ENCODE data around the gene HMGCLL1. TPM values are rescaled to one million over a fixed set of nuclear protein-coding genes. Genes with fewer than 3 reads are reported as not detected.

HMGCLL1 gene
- total RNA-seq, 1 donor from 2014 or later, result not detected

- Mint-ChIP-seq H3K27ac (no peak overlapping the region), H3K4me3 (no peak overlapping the region), H3K4me1 (no peaks in the 10 kb centered on the region), H3K27me3 (no peaks in the 10 kb centered on the region), H3K36me3 (ENCODE audit: low read depth) (no peaks in the 10 kb centered on the region), H3K9me3 (no peaks in the 10 kb centered on the region)
- DNase-seq, result no peak
- intact Hi-C loops (cut with micrococcal nuclease), result loop anchor here (5.0 kb wide), 1 partner anchor 434 kb away; no protein-coding TSS in a partner anchor
Observed at GRCh38 chr6:55447891-55448290, 131.1 kb downstream of the HMGCLL1 start.

DNA sequence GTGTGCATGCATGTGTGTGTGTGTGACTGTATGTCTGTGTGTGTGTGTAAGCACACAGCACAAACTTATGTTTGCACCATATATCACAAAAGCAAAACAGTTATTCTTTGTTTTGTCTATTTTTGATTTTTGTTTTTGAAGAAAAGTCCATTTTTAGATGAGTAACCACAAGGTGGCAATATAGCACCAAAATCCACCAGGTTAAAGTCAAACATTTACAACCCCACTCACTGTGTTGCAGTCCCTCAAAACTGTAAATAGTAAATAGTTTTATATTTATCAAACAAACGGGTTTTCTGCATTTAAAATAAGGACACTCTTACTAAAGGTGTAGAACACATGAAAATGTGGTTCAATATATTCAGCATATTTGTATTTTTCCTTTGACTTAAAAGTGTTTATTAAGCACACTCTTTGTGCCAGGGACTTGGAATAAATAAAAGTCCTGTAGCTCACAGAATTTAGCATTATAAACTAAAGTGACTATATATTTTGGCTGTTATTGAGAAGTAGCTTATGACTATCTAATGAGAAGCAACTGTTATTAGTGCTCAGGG, 133.3 kb downstream of the HMGCLL1 start:
- Mint-ChIP-seq H3K27me3 (no peaks in the 10 kb centered on the region), H3K9me3 (no peaks in the 10 kb centered on the region), H3K27ac (no peak overlapping the region), H3K36me3 (ENCODE audit: low read depth) (no peaks in the 10 kb centered on the region), H3K4me3 (no peak overlapping the region), H3K4me1 (no peaks in the 10 kb centered on the region)
- intact Hi-C loops (cut with micrococcal nuclease), result loop anchor here (5.0 kb wide), 1 partner anchor 437 kb away; no protein-coding TSS in a partner anchor
- no peak for DNase-seq

DNA sequence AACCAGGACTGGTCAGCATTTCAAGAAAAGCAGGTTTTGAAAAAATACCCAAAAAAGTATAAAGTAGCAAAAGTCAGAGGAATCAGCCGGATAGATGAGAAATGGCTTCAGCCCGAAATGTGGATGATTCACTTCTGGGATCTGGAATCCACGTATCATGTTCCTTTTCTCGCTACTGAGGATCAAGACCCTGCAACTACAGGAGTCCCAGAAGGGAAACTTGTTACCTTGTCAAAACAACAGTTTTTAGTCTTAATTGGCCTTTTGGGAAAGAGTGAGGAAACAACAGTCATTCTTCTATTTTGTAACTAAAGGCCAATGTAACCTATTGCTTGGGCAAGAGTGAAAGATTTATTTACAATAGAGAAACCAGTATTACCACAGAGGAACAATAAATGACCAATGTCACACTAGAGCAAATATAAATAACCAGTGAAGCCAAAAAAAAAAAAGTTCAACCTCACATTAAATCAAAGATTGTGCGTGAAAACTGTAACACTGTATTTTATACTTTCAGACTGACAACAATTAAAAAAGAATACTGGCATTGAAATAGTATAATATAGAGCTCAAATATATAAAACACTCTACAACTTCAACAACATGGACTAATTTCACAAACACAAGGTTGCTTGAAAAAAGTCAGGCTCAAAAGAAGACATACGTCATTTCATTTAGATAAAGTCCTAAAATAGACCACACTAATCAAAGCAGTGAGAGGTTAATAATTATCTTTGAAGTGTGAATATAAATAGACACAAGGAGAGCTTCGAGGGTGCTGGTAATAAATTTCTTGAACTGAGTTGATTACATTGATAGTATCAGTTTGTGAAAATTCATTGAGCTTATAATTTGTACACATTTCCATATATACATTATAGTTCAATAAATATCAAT, 135.5 kb downstream of the HMGCLL1 start:
- H3K4me3 Mint-ChIP-seq, result no peak overlapping the region
- no peaks in the 10 kb centered on the region for H3K9me3 Mint-ChIP-seq
- no peak overlapping the region for H3K27ac Mint-ChIP-seq
- no peaks in the 10 kb centered on the region for H3K27me3 Mint-ChIP-seq
- H3K36me3 Mint-ChIP-seq (ENCODE audit: low read depth), result no peaks in the 10 kb centered on the region
- H3K4me1 Mint-ChIP-seq, result no peaks in the 10 kb centered on the region
- no peak for DNase-seq
- intact Hi-C loops (cut with micrococcal nuclease), result no loop called here

DNA sequence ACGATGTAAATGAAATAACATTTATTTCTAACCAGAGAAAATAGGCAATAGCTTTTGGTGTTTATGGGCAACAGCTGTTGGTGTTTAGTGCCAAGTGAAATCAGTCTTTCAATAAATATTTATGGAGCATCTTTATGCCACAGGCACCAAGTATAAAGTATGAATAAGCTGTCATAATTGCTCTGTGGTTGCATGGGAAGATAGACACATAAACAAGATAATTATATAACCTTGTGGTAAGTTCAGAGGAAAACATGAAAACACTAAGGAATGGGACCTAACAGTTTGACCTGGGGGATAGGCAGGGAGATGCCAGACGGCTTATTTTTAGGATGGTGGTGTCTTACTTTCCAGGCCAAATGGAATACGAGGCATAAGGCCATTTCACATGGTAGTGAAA, 140.8 kb downstream of the HMGCLL1 start:
- Mint-ChIP-seq H3K9me3 (no peaks in the 10 kb centered on the region), H3K36me3 (ENCODE audit: low read depth) (no peaks in the 10 kb centered on the region), H3K27ac (no peak overlapping the region), H3K4me3 (no peak overlapping the region), H3K4me1 (no peaks in the 10 kb centered on the region), H3K27me3 (no peaks in the 10 kb centered on the region)
- no peak for DNase-seq
- intact Hi-C loops (cut with micrococcal nuclease), result no loop called here

- Mint-ChIP-seq H3K4me1 (no peaks in the 10 kb centered on the region), H3K27ac (no peak overlapping the region), H3K27me3 (no peaks in the 10 kb centered on the region), H3K36me3 (ENCODE audit: low read depth) (no peaks in the 10 kb centered on the region), H3K4me3 (no peak overlapping the region), H3K9me3 (no peaks in the 10 kb centered on the region)
- DNase-seq, result no peak
- intact Hi-C loops (cut with micrococcal nuclease), result no loop called here
Observed at GRCh38 chr6:55437141-55437540, 141.9 kb downstream of the HMGCLL1 start.

DNA sequence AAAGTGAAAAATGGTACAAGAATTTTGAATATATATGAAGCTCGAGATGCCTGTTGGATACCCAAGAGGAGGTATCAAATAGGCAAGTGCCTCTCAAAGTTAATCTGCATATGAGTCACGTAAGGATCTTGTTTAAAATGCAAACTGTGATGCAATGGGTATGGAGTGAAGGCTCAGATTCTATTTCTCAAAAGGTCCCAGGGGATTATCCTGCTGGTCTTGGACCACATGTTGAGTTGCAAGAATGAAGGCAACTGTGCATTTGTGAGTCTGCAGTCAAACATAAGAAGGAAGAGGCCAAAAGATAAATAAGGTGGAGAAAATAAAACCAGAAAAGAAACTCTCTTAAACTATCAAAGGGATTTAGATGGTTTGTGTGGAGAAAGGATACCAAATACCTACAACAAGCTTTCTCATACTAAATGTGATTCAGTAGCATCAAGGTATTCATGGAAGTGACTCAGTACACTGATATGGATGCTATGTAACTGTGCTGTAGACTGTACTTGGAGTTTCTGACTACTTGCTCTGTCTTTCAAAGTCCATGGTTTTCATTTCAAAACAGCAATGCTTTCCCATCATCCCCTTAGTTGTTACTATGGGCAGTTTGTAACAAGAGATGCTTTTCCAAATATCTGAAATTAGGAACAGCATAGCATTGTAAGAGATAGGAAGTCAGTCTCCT, 145.4 kb downstream of the HMGCLL1 start:
- no peaks in the 10 kb centered on the region for H3K9me3 Mint-ChIP-seq
- no peaks in the 10 kb centered on the region for H3K36me3 Mint-ChIP-seq (ENCODE audit: low read depth)
- H3K4me3 Mint-ChIP-seq, result no peak overlapping the region
- DNase-seq, result no peak
- intact Hi-C loops (cut with micrococcal nuclease), result no loop called here
- H3K4me1 Mint-ChIP-seq, result no peaks in the 10 kb centered on the region
- no peak overlapping the region for H3K27ac Mint-ChIP-seq
- no peaks in the 10 kb centered on the region for H3K27me3 Mint-ChIP-seq

DNA sequence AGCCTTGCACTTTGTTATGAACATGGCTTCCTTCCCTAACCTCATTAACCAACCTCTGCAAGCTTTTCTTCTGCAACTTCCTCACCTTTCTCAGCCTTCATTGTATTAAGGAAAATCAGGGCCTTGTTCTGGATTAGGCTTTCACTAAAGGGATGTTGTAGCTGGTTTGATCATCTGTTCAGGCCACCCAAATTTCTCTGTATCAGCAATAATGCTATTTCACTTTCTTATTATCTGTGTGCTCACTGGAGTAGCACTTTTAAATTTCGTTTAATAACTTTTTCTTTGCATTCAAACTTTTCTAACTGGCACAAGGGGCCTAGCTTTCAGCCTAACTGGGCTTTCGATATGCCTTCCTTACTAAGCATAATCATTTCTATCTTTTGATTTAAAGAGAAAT, 155.1 kb downstream of the HMGCLL1 start:
- Mint-ChIP-seq H3K27me3 (no peaks in the 10 kb centered on the region), H3K4me3 (no peak overlapping the region), H3K36me3 (ENCODE audit: low read depth) (no peaks in the 10 kb centered on the region), H3K9me3 (no peaks in the 10 kb centered on the region), H3K27ac (no peak overlapping the region), H3K4me1 (no peaks in the 10 kb centered on the region)
- no peak for DNase-seq
- intact Hi-C loops (cut with micrococcal nuclease), result no loop called here

GRCh38 chr6:55410674-55411073, 168.3 kb downstream of the HMGCLL1 start:
- Mint-ChIP-seq H3K9me3 (peaks cover 12% of the 10 kb centered on the region), H3K27me3 (no peaks in the 10 kb centered on the region), H3K27ac (no peak overlapping the region), H3K4me1 (no peaks in the 10 kb centered on the region), H3K4me3 (no peak overlapping the region), H3K36me3 (ENCODE audit: low read depth) (no peaks in the 10 kb centered on the region)
- intact Hi-C loops (cut with micrococcal nuclease), result no loop called here
- DNase-seq, result no peak

DNA sequence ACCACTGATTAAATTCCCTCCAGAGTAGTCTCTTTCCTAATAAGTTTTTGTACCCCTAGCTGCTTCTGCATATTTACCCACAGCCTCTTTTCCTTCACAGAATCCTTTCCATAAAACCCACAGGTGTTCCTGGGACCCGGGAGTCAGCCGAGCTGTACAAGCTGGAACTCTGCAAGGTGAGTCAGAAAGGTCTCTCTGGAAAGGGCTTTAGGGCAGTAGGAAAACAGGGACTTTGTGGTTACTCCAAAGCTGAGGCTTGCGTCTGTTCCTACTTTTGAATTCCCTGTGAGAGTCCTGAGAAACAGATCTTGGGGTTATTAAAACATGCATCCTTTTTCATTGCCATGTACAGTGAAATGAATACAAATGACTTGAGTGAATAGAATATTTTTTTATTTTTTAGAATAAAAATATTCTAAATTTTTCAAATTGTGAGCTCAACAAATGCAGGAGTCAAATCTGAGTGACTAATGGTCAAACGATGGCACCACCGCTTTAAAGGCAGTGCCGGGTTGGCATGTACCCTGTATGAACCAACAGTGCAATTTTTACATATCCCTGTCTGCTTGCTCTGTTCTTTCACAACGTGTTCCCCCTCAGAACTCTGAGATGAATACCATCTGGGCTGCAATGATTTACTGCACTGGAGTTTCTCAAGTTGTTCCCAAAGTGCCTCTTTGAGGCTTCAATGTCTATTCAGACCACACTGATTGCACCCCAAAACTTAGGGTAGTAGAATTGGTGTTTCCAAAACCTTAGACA, 173.3 kb downstream of the HMGCLL1 start:
- no peak overlapping the region for H3K27ac Mint-ChIP-seq
- intact Hi-C loops (cut with micrococcal nuclease), result no loop called here
- peaks cover 4% of the 10 kb centered on the region for H3K9me3 Mint-ChIP-seq

GRCh38 chr6:55399351-55399750, 179.6 kb downstream of the HMGCLL1 start:
- intact Hi-C loops (cut with micrococcal nuclease), result no loop called here
- Mint-ChIP-seq H3K27me3 (no peaks in the 10 kb centered on the region), H3K4me3 (no peak overlapping the region), H3K4me1 (no peaks in the 10 kb centered on the region), H3K36me3 (ENCODE audit: low read depth) (no peaks in the 10 kb centered on the region), H3K27ac (no peak overlapping the region), H3K9me3 (no peaks in the 10 kb centered on the region)
- DNase-seq, result no peak

More for the DNA sequence above, 173.3 kb downstream of the HMGCLL1 start:
- H3K4me3 Mint-ChIP-seq, result no peak overlapping the region
- DNase-seq, result no peak
- H3K27me3 Mint-ChIP-seq, result no peaks in the 10 kb centered on the region
- H3K4me1 Mint-ChIP-seq, result no peaks in the 10 kb centered on the region
- no peaks in the 10 kb centered on the region for H3K36me3 Mint-ChIP-seq (ENCODE audit: low read depth)

DNA sequence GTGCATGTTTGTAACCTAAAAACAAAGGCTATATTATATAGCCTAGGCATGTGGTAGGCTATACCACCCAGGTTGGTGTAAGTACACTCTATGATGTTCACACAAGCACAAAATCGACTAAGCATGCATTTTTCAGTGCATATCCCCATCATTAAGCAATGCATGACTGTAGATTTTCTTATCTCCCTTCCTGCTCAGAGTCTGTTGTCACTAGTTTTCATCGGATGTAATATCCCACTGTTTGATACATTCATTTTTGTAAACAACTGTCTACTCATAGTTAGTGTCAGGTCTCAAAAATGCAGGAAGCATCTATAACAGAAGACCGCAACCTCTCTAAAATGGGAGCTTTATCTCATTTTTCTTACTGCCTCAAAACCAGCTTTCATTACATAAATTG, 181.0 kb downstream of the HMGCLL1 start:
- Mint-ChIP-seq H3K36me3 (ENCODE audit: low read depth) (no peaks in the 10 kb centered on the region), H3K27me3 (no peaks in the 10 kb centered on the region), H3K4me3 (no peak overlapping the region), H3K4me1 (no peaks in the 10 kb centered on the region), H3K9me3 (no peaks in the 10 kb centered on the region), H3K27ac (no peak overlapping the region)
- intact Hi-C loops (cut with micrococcal nuclease), result no loop called here
- DNase-seq, result no peak

- intact Hi-C loops (cut with micrococcal nuclease), result no loop called here
- Mint-ChIP-seq H3K36me3 (ENCODE audit: low read depth) (no peaks in the 10 kb centered on the region), H3K9me3 (no peaks in the 10 kb centered on the region), H3K27ac (no peak overlapping the region), H3K4me1 (no peaks in the 10 kb centered on the region), H3K4me3 (no peak overlapping the region), H3K27me3 (no peaks in the 10 kb centered on the region)
- DNase-seq, result no peak
Observed at GRCh38 chr6:55395871-55396270, 183.1 kb downstream of the HMGCLL1 start.

- Mint-ChIP-seq H3K27ac (no peak overlapping the region), H3K36me3 (ENCODE audit: low read depth) (no peaks in the 10 kb centered on the region), H3K27me3 (no peaks in the 10 kb centered on the region), H3K4me1 (no peaks in the 10 kb centered on the region), H3K9me3 (no peaks in the 10 kb centered on the region), H3K4me3 (no peak overlapping the region)
- intact Hi-C loops (cut with micrococcal nuclease), result no loop called here
- DNase-seq, result no peak
Observed at GRCh38 chr6:55388211-55388610, 190.8 kb downstream of the HMGCLL1 start.

Data from activated CD4-positive, alpha-beta T cell treated with anti-CD3 and anti-CD28 coated beads, Interleukin-2, amount 10 ng/mL, durations not matched to agents 24 days and 14 days (primary cell).